Brain microvascular endothelial cell (primary cell): ENCODE results near the gene PTPN2.
A peak's percentile ranks its signal among the peaks of the same experiment; 100 is the strongest.

ENCODE experiments used
- DNase-seq: peaks from one replicate; pipeline ENCODE4 v3.0.0-alpha.2; 2020
- H3K27ac ChIP-seq: fragments of 250-450 bp; sonication (Bioruptor Pico); 2 replicates; pipeline ENCODE4 v1.5.1; 2020; ENCODE audit warnings: mild to moderate bottlenecking, moderate library complexity
- H3K27me3 ChIP-seq: fragments of 250-450 bp; sonication (Bioruptor Pico); replicated peaks from 2 replicates; pipeline ENCODE4 v1.5.1; 2020; ENCODE audit warnings: mild to moderate bottlenecking
- H3K36me3 ChIP-seq: fragments of 250-450 bp; sonication (Bioruptor Pico); replicated peaks from 2 replicates; pipeline ENCODE4 v1.5.1; 2020; ENCODE audit warnings: mild to moderate bottlenecking
- H3K4me3 ChIP-seq: 2 replicates; pipeline ENCODE4 v1.5.1; 2011; ENCODE audit warnings: low read depth, mild to moderate bottlenecking, control low read depth, low read length, moderate library complexity
- in situ Hi-C: cut with HindIII; loops from 2 replicates; pipeline ENCODE4 v1.10.0; 2017; ENCODE audit warnings: low sequenced_read_pairs, low pct_ligation_motif_present
- TF ChIP-seq, protein P1 (sequence below): IDR thresholded peaks from 2 replicates; pipeline ENCODE4 v1.5.1; 2011; ENCODE audit warnings: low read depth, mild to moderate bottlenecking, moderate library complexity, low read length, control low read depth, inconsistent platforms; ENCODE audit errors: missing control alignments

Gene PTPN2

GRCh38 chr18:12742453-12742852, 141.6 kb downstream of the PTPN2 start:
- Histone ChIP-seq H3K27ac (peak overlapping the region; percentile 32), H3K27me3 (no peaks in the 10 kb centered on the region), H3K4me3 (no peak overlapping the region), H3K36me3 (no peaks in the 10 kb centered on the region)
- DNase-seq = peak; percentile 57
- TF ChIP-seq, protein P1, sequence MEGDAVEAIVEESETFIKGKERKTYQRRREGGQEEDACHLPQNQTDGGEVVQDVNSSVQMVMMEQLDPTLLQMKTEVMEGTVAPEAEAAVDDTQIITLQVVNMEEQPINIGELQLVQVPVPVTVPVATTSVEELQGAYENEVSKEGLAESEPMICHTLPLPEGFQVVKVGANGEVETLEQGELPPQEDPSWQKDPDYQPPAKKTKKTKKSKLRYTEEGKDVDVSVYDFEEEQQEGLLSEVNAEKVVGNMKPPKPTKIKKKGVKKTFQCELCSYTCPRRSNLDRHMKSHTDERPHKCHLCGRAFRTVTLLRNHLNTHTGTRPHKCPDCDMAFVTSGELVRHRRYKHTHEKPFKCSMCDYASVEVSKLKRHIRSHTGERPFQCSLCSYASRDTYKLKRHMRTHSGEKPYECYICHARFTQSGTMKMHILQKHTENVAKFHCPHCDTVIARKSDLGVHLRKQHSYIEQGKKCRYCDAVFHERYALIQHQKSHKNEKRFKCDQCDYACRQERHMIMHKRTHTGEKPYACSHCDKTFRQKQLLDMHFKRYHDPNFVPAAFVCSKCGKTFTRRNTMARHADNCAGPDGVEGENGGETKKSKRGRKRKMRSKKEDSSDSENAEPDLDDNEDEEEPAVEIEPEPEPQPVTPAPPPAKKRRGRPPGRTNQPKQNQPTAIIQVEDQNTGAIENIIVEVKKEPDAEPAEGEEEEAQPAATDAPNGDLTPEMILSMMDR = no peak
- in situ Hi-C loops = loop anchor here (5.0 kb wide), 1 partner anchor 150 kb away; no protein-coding TSS in a partner anchor
